ENCODE measurements around the gene LEMD3.

DNA sequence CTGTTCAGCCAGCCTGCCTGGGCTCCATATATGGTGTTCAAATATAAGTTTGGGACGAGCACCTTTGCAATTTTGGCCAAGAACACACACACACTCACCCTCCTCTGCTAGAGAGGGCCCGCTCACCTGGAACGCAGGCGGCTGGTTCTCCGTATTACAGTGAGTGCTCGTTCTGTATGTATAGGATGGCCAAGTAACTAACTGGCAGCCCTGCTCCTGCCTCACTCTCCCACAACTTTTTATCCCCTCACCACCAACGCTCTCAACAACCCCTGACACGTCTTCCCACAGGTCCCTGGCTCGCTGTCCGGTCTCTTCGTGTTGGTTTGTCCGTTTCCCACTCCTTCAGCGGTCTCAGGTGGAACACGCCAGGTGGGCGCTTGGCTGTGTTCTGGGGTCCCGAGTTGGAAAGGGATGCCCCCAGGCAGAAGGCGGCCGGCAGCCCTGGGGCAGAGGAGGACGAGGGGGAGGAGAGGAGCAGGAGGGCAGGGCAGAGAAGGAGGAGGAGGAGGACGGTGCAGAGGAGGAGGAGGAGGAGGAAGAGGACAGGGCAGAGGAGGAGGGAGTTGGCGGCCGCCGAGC, 108.7 kb downstream of the LEMD3 start:
- TF ChIP-seq, protein P1, sequence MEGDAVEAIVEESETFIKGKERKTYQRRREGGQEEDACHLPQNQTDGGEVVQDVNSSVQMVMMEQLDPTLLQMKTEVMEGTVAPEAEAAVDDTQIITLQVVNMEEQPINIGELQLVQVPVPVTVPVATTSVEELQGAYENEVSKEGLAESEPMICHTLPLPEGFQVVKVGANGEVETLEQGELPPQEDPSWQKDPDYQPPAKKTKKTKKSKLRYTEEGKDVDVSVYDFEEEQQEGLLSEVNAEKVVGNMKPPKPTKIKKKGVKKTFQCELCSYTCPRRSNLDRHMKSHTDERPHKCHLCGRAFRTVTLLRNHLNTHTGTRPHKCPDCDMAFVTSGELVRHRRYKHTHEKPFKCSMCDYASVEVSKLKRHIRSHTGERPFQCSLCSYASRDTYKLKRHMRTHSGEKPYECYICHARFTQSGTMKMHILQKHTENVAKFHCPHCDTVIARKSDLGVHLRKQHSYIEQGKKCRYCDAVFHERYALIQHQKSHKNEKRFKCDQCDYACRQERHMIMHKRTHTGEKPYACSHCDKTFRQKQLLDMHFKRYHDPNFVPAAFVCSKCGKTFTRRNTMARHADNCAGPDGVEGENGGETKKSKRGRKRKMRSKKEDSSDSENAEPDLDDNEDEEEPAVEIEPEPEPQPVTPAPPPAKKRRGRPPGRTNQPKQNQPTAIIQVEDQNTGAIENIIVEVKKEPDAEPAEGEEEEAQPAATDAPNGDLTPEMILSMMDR (IDR thresholded peaks at IDR 0.05): no peak
- TF ChIP-seq POLR2A (IDR thresholded peaks at IDR 0.05) (no peak), POLR2AphosphoS5 (IDR thresholded peaks at IDR 0.05) (no peak)

Measured in prostate gland (tissue), 2 donors.